WTC11 (cell line): Measurements from ENCODE around the gene PDLIM7.

Experiments used
- ETV6 ChIP-seq: sonication (generic); formaldehyde crosslinking; IDR thresholded peaks from 2 replicates; pipeline ENCODE4 v1.8.1; 2022; ENCODE audit warnings: mild to moderate bottlenecking, missing genetic modification reagents
- NFE2L1 ChIP-seq: sonication (generic); formaldehyde crosslinking; IDR thresholded peaks from 2 replicates; pipeline ENCODE4 v1.8.1; 2023; ENCODE audit warnings: missing genetic modification reagents
- NR3C1 ChIP-seq: sonication (generic); formaldehyde crosslinking; conservative IDR thresholded peaks from 2 replicates; pipeline ENCODE4 v1.8.1; 2023; ENCODE audit warnings: low read depth, mild to moderate bottlenecking, missing genetic modification reagents
- TEAD4 ChIP-seq: sonication (generic); formaldehyde crosslinking; IDR thresholded peaks from 2 replicates; pipeline ENCODE4 v1.8.0; 2022; ENCODE audit warnings: mild to moderate bottlenecking, missing genetic modification reagents
- ZBTB43 ChIP-seq: sonication (generic); formaldehyde crosslinking; IDR thresholded peaks from 2 replicates; pipeline ENCODE4 v1.8.1; 2023; ENCODE audit warnings: mild to moderate bottlenecking, missing genetic modification reagents
- TF ChIP-seq, protein P1 (sequence below): fragments of 200-600 bp; IDR thresholded peaks from 2 replicates; pipeline ENCODE4 v1.8.0; 2022; ENCODE audit warnings: antibody characterized with exemption
- TF ChIP-seq, protein P2 (sequence below): sonication (generic); formaldehyde crosslinking; IDR thresholded peaks from 2 replicates; pipeline ENCODE4 v1.8.1; 2023; ENCODE audit warnings: mild to moderate bottlenecking, missing genetic modification reagents, borderline replicate concordance

DNA sequence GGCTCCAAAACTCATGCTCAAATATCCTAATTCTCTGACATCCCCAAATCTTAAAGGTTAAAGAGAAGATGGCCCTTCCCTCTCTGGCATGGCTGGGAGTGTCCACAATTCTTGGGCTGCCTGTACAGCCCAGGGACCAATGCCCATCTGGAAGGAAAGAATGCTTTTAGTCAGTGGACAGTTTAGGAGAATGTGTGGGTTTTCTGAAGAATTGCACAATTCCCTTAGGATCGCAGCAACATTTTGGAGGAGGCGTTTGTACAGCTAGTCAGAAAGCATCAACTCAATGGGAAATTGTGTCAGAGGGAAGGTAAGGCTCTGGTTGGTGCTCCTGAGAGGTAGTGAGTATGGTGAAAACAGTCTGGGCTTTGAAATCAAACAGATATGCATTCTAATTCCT is 42.0 kb upstream of the PDLIM7 start:
- TF ChIP-seq, protein P1, sequence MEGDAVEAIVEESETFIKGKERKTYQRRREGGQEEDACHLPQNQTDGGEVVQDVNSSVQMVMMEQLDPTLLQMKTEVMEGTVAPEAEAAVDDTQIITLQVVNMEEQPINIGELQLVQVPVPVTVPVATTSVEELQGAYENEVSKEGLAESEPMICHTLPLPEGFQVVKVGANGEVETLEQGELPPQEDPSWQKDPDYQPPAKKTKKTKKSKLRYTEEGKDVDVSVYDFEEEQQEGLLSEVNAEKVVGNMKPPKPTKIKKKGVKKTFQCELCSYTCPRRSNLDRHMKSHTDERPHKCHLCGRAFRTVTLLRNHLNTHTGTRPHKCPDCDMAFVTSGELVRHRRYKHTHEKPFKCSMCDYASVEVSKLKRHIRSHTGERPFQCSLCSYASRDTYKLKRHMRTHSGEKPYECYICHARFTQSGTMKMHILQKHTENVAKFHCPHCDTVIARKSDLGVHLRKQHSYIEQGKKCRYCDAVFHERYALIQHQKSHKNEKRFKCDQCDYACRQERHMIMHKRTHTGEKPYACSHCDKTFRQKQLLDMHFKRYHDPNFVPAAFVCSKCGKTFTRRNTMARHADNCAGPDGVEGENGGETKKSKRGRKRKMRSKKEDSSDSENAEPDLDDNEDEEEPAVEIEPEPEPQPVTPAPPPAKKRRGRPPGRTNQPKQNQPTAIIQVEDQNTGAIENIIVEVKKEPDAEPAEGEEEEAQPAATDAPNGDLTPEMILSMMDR = no peak
- TF ChIP-seq NR3C1 (CRISPR knock-in tag) (no peak), NFE2L1 (no peak), TEAD4 (CRISPR knock-in tag) (no peak), ZBTB43 (CRISPR knock-in tag) (no peak), ETV6 (no peak)
- TF ChIP-seq, protein P2, sequence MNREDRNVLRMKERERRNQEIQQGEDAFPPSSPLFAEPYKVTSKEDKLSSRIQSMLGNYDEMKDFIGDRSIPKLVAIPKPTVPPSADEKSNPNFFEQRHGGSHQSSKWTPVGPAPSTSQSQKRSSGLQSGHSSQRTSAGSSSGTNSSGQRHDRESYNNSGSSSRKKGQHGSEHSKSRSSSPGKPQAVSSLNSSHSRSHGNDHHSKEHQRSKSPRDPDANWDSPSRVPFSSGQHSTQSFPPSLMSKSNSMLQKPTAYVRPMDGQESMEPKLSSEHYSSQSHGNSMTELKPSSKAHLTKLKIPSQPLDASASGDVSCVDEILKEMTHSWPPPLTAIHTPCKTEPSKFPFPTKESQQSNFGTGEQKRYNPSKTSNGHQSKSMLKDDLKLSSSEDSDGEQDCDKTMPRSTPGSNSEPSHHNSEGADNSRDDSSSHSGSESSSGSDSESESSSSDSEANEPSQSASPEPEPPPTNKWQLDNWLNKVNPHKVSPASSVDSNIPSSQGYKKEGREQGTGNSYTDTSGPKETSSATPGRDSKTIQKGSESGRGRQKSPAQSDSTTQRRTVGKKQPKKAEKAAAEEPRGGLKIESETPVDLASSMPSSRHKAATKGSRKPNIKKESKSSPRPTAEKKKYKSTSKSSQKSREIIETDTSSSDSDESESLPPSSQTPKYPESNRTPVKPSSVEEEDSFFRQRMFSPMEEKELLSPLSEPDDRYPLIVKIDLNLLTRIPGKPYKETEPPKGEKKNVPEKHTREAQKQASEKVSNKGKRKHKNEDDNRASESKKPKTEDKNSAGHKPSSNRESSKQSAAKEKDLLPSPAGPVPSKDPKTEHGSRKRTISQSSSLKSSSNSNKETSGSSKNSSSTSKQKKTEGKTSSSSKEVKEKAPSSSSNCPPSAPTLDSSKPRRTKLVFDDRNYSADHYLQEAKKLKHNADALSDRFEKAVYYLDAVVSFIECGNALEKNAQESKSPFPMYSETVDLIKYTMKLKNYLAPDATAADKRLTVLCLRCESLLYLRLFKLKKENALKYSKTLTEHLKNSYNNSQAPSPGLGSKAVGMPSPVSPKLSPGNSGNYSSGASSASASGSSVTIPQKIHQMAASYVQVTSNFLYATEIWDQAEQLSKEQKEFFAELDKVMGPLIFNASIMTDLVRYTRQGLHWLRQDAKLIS (CRISPR knock-in tag) = no peak
